NCI-H2227 (cell line): ENCODE measurements around the gene UBA52.
"Not testable (repeated sequence)": the region's sequence is repeated elsewhere in the genome, so short reads cannot be mapped to it uniquely, and the experiment has no call there.

Source experiments
- DNase-seq: peaks from one replicate; lab custom pipeline; 2025; ENCODE audit not compliant: unreplicated experiment; lab: John Stamatoyannopoulos, UW

UBA52 gene

DNA sequence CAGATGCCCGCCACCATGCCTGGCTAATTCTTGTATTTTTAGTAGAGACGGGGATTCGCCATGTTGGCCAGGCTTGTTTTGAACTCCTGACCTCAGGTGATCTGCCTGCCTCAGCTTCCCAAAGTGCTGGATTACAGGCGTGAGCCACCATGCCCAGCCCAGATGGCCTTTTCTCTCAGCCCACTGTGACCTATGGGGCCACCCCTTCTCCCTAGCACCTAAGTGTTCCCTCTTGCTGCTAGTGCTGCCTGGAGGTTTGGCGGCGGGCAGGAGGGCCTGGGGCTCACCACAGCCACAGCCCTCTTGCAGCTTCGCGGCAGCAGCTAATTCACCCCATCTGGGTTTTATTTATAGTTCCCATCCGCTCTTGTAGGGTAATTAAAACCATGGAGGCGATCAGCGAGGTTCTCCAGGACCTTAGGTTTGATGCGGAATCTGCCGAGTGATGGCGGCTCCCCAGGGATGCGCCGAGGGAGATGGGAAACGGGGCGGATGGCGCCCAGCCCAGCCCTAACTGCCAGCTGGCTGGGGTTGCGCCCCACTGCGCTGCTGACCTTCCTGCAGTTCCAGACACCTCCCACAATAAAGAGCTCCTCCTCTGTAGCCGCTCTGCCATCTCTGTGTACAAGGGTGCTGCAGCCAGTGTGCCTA, 20.2 kb downstream of the UBA52 start:
- no peak for DNase-seq

DNA sequence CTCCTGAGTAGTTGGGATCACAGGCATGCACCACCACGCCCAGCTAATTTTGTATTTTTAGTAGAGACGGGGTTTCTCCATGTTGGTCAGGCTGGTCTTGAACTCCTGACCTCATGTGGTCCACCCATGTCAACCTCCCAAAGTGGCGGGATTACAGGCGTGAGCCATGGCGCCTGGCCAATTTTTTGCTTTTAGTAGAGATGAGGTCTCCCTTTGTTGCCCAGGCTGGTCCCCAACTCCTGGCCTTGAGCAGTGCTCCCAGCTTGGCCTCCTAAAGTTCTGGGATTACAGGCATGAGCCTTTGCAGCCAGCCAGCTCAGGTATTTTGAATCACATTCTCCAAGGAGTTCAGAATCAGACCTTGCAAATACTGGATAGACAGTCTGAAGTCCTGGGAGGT, 21.1 kb downstream of the UBA52 start:
- not testable (repeated sequence) for DNase-seq

DNA sequence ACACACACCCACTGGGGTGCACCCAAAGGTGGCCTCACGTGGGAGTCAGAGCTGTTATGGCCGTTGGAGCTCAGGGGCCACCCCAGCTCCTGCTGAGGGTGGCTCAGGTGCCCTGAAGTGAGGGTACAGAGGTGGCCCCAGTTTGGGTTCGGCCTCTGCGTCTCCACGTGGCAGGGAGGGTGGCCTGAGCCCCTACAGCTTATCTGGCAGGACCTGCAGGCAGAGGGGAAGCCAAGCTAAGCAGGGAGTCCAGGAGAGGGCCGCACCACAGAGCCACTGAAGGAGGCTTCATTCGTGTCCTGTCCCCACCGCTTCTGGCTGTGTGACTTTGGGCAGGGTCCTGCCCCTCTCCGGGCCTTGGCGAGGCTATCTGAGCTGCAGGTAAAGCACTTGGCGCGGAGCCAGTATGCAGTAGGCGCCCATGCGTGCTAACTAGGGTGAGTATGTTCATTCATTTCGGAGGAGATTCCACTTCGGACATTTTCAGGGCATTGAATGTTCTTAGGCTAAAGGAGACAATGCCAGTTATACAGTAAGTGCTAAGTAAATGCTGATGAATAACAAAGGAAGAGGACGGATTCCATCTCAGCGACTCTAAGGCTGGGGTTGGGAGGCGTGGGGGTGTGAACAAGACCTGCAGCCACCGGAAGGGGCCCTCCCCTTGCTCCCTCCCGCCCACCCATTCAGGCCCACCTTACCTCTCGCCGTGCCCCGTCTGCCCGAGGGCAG, 21.9 kb downstream of the UBA52 start:
- DNase-seq, result no peak

DNA sequence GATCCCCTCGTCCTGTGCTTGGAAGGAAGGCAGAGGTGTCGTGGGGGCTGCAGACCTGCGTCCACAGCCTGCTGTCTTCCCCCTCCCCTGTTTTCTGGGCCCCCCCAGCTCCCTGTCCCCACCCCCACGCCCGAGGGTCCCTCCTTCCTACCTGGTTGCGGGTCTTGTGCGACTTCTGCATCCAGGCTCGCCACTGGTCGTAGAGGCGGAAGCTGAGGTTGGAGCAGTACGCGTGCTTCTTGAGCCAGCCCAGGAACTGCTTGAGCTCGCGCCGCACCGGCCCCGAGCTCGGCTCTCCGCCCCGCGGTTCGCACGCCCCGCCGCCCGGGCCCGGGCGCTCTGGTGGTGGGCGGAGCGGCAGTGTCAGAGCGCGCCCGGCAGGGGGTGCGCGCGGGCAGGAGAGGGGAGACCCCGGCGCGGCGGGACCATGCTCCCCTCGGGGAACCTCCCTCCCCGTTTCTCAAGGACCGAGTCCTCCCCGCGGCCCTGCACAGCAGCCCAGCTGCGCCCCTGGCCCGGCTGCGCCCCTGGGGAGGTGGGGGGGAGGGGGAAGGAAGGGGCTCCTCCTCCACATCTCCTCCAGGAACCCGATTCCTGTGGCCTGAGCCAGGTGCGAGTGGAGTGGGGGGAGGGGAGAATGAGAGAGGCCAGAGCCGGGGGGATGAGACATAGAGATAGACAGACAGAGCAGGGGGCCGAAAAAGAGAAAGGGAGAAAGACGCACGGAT, 22.6 kb downstream of the UBA52 start:
- DNase-seq, result peak; percentile 86

DNA sequence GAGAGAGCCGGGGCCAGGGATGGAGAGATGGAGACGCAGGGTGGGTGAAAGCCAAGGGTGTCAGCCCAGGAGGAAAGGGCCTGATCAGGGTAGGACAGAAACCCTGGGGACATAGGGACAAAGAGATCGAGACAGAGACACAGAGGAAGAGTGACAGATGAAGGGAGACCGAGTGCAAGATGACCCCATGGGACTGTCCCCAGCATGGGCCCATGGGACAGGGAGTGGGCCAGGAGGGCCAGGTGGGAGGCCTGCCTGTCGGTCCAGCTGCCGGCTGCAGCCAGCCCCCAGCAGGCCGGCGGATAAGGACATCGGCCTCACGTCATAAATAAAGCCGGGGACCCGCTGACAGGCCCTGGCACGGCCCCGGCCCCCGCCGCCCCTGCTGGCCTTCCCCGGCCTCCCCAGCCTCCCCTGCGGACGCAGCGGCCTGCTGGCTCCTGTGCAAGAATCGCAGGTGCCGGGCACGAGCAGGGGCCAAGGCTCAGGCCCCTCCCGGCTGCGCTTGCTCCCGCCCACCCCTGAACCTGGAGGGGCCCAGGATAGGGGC, 23.2 kb downstream of the UBA52 start:
- DNase-seq, result no peak

DNA sequence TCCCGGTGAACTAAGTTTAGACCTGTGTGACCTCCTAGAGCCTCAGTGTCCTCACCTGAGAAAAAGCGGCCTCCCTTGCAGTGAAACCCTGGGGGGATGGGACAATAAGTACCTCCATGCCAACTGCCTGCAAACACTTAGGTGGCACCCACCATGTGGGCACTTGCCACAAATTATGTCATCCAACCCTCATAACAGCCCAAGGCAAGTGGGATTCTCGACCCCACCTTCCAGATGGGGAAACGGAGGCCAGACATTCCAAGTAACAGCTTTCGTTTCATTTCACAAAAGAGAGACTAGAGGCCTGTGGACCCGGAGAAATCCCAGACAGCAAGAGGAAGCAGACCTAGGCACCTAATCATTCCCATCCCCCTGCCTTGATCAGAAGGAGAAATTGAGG, 23.8 kb downstream of the UBA52 start:
- DNase-seq, result no peak

DNA sequence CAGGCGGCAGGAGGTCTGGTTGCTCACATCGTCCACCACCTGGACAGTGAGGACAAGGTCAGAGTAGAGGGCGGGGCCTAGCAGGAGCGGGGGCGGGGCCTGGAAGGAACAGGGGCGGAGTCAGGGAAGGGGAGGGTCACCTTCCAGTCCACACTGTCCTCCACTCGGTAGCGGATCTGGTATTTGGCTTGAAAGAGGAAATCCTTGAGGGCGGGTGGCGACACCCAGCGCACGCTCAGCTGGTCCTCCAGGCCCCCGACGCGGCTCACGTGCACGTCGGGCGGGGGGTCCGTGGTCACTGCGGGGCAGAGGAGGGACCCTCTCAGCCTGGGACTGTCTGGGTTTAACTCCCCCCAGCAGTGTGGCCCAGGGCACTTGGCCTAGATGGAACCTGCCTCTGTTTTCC, 25.1 kb downstream of the UBA52 start:
- no peak for DNase-seq

DNA sequence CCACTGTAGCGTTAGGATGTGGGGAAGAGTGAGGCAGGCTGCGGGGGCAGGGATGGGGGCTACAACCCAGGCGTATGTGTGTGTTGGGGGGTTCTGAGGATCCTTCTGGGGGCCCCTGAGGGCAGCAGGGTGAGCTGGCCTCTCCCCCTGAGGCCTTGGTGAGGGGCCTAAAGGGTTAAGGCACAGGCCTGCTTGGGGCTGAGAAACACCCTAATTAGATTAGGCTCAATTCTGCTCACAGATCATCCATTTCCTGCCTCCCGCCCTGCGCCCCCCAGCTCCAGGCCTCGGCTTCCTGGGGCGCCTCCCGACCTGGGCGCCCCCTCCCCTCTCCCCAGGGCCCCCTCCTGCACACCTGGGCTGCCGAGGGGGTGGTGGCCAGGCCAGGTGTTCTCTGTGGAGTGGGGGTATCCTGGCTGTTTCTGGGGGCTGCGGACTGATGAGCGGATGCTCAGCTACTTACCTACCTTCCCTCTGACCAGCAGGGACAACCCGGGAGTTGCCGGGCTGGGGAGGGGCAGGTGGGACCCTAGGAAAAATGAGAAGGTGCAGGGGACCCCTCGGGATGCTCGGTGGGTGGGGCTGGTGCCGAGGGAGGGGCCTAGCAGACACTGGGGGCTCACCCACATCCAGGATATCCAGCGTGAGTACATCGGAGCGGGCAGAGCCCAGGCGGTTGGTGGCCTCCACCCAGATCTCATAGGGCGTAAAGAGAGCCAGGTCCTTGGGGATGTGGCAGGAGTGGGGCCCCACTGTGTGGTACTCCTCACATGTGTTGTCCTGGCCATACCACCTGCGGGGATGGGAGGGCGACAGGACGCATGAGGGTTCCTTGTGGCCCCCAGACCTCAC, 26.4 kb downstream of the UBA52 start:
- no peak for DNase-seq

DNA sequence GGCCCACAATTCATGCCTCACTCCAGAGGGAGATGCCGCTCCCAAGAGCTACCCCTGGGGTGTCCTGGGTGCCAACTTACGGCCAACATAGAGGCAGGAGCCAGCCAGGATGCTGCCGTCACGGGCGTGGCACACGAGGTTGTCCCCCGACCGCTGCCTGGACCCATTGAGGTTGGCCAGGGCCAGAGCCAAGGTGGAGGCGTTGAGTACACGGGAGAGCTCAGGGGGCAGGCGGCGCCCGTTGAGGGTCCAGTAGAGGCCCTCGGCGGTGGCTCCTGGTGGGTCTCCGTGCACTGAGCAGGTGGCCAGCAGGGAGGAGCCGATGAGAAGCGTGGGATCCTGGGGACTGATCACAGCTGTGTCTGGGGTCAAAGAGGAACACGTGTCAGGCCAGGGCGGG, 27.8 kb downstream of the UBA52 start:
- DNase-seq, result no peak

DNA sequence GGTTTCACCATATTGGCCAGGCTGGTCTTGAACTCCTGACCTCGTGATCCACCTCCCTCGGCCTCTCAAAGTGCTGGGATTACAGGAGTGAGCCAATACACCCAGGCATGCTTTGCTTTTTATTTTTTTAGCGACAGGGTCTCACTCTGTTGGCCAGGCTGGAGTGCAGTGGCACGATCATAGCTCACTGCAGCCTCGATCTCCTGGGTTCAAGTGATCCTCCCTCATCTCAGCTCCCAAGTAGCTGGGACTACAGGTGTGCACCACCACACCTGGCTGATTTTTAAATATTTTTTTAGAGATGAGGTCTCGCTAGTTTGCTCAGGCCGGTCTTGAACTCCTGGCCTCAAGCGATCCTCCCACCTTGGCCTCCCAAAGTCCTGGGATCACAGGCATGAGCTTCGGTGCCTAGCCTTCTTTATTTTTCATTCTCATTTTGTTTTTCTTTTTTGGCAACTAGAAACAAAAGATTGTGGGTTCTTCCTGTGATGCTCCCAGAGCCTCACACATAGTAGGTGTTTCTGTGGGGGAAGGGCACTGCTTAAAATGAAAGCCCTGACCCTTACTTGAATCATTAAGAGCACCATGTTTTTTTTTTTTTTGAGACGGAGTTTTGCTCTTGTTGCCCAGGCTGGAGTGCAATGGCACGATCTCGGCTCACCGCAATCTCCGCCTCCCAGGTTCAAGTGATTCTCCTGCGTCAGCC, 29.2 kb downstream of the UBA52 start:
- DNase-seq, result not testable (repeated sequence)

DNA sequence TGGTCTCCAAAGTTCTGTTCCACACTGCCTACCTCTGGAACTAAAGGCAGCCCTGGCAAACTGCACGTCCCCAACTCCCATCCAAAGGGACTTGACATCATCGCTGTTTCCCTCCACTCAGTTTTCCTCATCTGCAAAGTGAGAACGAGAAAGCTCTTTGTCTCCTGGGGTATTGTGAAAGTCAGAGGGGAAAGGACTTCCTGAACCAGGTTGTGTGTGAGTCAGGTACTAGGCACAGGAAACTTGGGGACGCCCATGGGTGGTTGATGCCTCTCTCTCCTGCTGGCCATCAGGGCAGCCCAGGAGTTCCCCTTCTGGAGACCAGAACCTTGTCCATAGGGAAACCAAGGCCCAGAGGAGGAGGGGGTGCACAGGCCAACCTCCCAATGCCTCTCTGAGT, 30.2 kb downstream of the UBA52 start:
- no peak for DNase-seq

DNA sequence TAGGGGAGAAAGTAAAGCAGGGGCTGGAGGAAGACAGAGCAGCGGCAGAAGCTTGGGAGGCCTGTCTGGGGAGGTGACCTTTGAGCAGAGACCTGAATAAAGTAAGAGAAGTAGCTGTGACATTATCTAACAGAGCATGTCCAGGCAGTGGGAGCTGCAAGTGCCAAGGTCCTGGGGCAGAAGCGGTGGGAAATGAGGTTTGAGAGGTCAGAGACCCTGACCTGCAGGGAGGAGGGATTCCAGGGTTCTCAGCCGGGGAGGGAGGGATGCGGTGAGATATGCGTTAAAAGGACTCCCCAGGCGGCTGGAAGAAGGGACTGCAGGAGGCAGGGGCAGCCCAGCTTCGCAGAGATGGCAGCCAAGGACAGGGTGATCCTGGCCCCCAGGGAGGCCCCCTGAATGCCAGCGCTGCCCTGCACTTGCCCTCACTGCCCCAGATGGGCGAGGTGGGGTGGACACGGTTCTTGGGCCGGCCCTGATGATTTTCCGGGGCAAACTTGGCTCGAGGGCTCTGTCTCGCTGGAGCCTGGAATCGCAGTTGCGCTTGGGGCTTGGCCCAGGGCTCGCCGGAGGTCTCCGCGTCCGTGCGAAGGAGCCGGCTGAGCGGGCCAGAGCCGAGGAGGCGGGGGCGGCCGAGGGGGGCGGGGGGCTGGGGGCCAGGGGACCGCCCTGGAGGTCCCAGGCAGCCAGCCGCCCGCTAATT, 31.7 kb downstream of the UBA52 start:
- no peak for DNase-seq

DNA sequence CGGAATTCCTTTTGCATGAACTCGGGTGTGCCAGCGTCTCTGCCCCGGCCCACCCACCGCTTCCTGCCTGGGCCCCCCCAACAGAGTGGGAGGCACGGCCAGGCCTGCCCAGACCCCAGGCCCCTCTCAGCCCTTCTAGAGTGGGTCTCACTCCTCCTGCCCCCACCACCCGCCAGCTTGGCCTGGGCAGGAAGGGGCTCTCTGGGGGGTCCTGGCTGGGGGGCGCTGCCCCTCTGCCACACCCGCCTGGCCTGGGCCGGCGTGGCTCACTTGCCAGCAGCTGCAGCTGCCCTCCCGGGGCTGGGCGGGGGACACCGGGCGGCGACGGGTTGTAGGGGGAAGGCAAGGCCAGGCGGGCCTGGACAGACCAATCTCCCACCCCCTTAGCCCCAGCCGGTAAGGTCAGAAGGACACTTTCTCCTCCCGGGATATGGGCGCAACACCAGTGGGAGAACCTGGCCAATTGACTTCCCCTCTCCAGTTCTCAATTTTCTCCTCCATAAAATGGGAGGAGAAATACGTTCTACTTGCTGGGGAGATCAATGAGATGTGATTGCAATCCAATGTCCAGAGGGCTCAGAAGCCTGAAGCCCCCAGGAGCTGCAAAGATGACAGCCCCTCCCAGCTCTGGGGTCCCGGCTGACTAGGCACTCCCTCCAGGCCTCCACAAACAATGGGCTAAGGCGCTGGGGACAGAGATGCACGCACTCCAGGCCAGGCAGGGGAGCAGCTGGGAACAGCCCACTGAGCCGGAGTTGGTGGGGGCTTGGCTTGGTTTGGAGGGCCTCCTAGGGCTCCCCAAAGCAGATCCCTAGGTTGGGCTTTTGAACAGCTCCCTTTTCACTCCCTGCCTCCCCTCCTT, 32.5 kb downstream of the UBA52 start:
- DNase-seq, result no peak

DNA sequence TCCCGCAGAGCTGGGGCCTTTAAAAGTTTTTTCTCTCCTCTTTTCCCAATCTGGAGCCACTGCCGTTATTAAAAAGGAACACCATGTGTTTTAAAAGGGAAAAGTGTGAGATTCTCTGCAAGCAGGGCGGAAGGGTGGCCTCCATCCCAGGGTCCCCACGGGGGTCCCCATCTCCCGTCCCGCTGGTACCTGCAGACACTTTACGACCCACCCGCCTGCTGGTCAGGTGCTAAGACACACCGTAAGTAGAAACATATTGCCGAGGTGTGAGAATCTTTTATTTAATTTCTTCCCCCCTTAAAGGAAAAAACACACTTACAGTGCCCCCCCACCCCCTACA, 33.1 kb downstream of the UBA52 start:
- DNase-seq, result no peak

DNA sequence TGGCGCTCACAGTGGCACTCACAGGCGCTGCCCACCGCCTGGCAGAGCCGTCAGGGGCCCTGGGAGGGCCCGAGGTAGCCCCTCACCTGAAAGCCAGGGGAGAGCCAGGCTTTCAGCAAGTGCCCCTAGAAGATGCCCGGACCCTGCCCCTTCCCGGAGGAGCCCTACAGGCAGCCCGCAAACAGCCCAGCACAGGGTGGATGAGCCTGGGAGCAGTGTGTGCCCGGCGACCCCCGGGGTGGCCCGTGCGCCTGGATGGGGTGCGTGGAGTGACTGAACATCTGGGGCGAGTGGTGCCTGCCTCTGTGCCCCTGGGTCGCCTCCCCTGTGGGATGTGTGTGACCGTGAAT, 33.5 kb downstream of the UBA52 start:
- no peak for DNase-seq

DNA sequence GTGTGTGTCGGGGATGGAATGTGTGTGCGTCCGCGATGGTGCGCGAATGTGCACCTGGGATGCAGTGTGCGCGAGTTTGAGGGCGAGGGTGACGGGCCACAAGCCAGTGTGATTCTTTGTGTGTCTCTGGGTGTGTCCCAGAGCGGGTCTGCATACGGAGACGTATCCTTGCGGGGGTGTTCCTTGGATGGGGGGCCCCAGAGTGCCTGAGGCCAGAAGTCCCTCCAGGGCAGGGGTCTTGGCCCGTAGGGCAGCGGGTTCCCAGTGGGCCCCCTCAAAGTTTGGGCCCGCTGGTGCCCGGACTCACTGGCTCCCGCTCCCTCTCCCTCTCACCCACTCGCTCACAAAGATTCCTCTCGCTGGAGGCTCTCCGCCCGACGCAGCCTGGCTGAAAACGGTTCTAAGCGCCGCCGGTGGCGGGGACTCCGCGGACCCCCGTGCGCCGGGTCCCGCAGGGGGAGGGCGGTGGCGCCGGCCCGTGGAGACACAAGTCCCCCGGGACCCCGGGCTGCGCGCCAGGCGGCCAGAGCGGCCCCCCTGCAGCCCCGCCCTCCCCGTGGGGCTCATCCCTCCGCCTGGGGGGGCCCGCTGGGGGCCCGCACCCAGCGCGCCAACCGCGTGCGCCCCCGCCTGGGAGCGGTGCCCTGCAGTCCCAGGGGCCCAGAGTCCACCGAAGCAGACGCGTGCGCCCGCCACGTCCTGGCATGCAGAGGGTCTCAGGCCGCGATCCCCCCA, 34.1 kb downstream of the UBA52 start:
- no peak for DNase-seq

DNA sequence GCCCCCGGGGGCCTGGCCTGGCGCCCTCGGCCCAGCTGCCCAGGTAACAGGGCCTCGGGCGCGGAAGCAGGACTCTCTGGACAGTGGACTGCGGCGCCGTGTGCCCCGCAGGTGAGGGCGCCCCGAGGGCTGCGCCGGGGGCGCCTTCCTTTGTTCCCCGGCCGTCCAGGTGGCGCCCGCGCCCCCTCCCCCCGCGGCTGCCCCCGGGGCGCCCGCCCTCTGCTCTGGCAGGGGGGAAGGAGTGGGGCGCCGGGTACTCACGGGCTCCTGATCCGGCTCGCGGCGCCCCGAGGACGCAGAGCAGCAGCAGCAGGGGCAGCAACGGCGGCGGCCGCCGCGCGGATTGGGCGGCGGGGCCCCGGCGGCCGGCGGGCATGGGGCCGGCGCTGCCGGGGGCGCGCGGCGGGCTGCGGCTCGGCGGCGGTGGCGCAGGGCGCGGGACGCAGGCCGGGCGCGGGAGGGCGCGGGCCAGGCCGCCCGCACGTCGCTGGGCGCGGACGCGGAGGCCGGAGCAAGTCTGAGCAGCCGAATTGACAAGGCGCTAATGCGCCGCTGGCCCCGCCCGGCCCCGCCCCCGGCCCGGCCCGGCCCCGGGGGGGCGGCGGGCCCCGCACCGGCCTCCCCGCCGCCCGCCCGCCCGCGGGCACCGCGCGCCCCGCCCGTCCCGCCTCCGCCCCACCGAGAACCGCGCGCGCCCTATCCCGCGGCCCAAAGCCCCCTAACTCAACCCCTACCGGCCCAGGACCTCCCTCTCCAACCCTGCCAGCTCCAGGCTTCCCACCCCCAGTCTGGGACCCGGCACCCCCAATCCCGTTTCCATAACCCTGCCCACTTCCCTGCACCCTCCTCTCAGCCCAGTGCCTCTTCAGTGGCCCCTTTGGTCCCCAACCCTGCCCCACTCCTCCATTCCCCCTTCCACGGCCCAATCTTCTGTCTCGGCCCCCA, 34.9 kb downstream of the UBA52 start, which contains the start of gene CRLF1:
Gene CRLF1 (minus strand): TSS at position 519 of the 945 bp plus-strand sequence. CDS start 143 bp downstream, at position 376.
- no peak for DNase-seq
